Esophagus squamous epithelium (tissue), 4 donors: Measurements from ENCODE around the gene SYT2.
"Not testable (repeated sequence)": the region's sequence is repeated elsewhere in the genome, so short reads cannot be mapped to it uniquely, and the experiment has no call there.

Experiments
- CTCF ChIP-seq, 6 experiments: fragments of 450-650 bp in 4 of 6; fragments of 200-600 bp in 2 of 6; sonication (generic) in 2 of 6; IDR thresholded peaks; one replicate each; pipeline ENCODE4 v1.5.1; 2016 to 2019; ENCODE audit warnings: antibody characterized with exemption in 6 of 6, mild to moderate bottlenecking in 4 of 6, moderate library complexity in 4 of 6
- POLR2A ChIP-seq, 4 donors: fragments of 450-650 bp; IDR thresholded peaks; one replicate each; pipeline ENCODE4 v1.6.1; 2017; ENCODE audit warnings: antibody characterized with exemption in 4 of 4, mild to moderate bottlenecking in 4 of 4, moderate library complexity in 3 of 4

GRCh38 chr1:202546377-202546776 lies 163.9 kb downstream of the SYT2 start:
- TF ChIP-seq POLR2A, CTCF (IDR thresholded peaks at IDR 0.05): not testable (repeated sequence)
